MM.1S (cell line): ENCODE measurements around the gene DCAF15.

Experiments
- CTCF ChIP-seq: fragments of 300-600 bp; sonication (generic); IDR thresholded peaks from 2 replicates; pipeline ENCODE4 v1.5.1; 2016; ENCODE audit warnings: antibody characterized with exemption, low read length, mixed read lengths
- EZH2 ChIP-seq: fragments of 300-600 bp; sonication (generic); optimal IDR thresholded peaks from 2 replicates; pipeline ENCODE3; 2017; ENCODE audit warnings: low read depth, mild to moderate bottlenecking, antibody characterized with exemption, low read length, mixed read lengths

GRCh38 chr19:13934785-13935109 is 17.6 kb upstream of the DCAF15 start:
- no peak for TF ChIP-seq CTCF
- no peak for TF ChIP-seq EZH2
